Gastroesophageal sphincter (tissue), 3 donors: ENCODE measurements around the gene GNG4.

Experiments
- CTCF ChIP-seq, 4 experiments: fragments of 200-600 bp in 2 of 4; fragments of 450-650 bp in 2 of 4; sonication (generic) in 1 of 4; IDR thresholded peaks; one replicate each; pipeline ENCODE4 v1.5.1; 2017 to 2019; ENCODE audit warnings: antibody characterized with exemption in 4 of 4, mild to moderate bottlenecking in 2 of 4, moderate library complexity in 2 of 4
- EP300 ChIP-seq: sonication (generic); formaldehyde crosslinking; IDR thresholded peaks from one replicate; pipeline ENCODE4 v1.6.1; 2017; ENCODE audit warnings: antibody characterized with exemption, mild to moderate bottlenecking
- POLR2A ChIP-seq, 2 donors: fragments of 450-650 bp; IDR thresholded peaks; one replicate each; pipeline ENCODE4 v1.6.1; 2017; ENCODE audit warnings: antibody characterized with exemption in 2 of 2, mild to moderate bottlenecking in 2 of 2, moderate library complexity in 1 of 2
- POLR2AphosphoS5 ChIP-seq: sonication (generic); formaldehyde crosslinking; IDR thresholded peaks from one replicate; pipeline ENCODE4 v1.6.1; 2017; ENCODE audit warnings: antibody characterized with exemption

- TF ChIP-seq CTCF (IDR thresholded peaks at IDR 0.05) (no peak), POLR2A (IDR thresholded peaks at IDR 0.05) (no peak), POLR2AphosphoS5 (no peak), EP300 (no peak)
These were observed 74.0 kb downstream of the GNG4 start for GRCh38 chr1:235575597-235575996.
